HepG2 (cell line): ENCODE data around the gene CCDC196. TPM values are rescaled to one million over a fixed set of nuclear protein-coding genes. Genes with fewer than 3 reads are reported as not detected.
A peak's percentile ranks its signal among the peaks of the same experiment; 100 is the strongest.

Experiments
- DR1 ChIP-seq: sonication (generic); formaldehyde crosslinking; IDR thresholded peaks from 2 replicates; pipeline ENCODE4 v1.8.0; 2021; ENCODE audit warnings: mild to moderate bottlenecking, missing genetic modification reagents, inconsistent platforms
- JUN ChIP-seq: sonication (generic); formaldehyde crosslinking; IDR thresholded peaks from 2 replicates; pipeline ENCODE4 v1.4.0; 2020; ENCODE audit warnings: mild to moderate bottlenecking, missing genetic modification reagents
- MTA3 ChIP-seq: sonication (generic); formaldehyde crosslinking; IDR thresholded peaks from 2 replicates; pipeline ENCODE4 v1.4.0; 2020; ENCODE audit warnings: missing genetic modification reagents
- PHF5A ChIP-seq: IDR thresholded peaks from one replicate; pipeline ENCODE4 v1.6.1; 2018; ENCODE audit warnings: low read depth, missing genetic modification reagents; ENCODE audit not compliant: unreplicated experiment
- RFX1 ChIP-seq: fragments of 450-650 bp; IDR thresholded peaks from 2 replicates; pipeline ENCODE4 v1.6.1; 2017
- THYN1 ChIP-seq: sonication (generic); formaldehyde crosslinking; IDR thresholded peaks from 2 replicates; pipeline ENCODE4 v1.8.1; 2023; ENCODE audit warnings: low read depth, mild to moderate bottlenecking, moderate library complexity, missing genetic modification reagents, borderline replicate concordance
- ZFYVE20 ChIP-seq: sonication (generic); formaldehyde crosslinking; IDR thresholded peaks from 2 replicates; pipeline ENCODE4 v1.8.0; 2023; ENCODE audit warnings: low read depth, mild to moderate bottlenecking, moderate library complexity, missing genetic modification reagents, borderline replicate concordance
- ZNF333 ChIP-seq: sonication (generic); formaldehyde crosslinking; IDR thresholded peaks from 2 replicates; pipeline ENCODE4 v1.4.0; 2020; ENCODE audit warnings: mild to moderate bottlenecking, missing genetic modification reagents, borderline replicate concordance
- ZNF407 ChIP-seq: sonication (generic); formaldehyde crosslinking; IDR thresholded peaks from one replicate; pipeline ENCODE4 v1.5.1; 2020; ENCODE audit warnings: mild to moderate bottlenecking, missing genetic modification reagents; ENCODE audit errors: not compliant biosample characterization
- ZNF574 ChIP-seq: sonication (generic); formaldehyde crosslinking; IDR thresholded peaks from 2 replicates; pipeline ENCODE4 v1.4.0; 2020; ENCODE audit warnings: missing genetic modification reagents
- ZNF83 ChIP-seq: sonication (generic); formaldehyde crosslinking; IDR thresholded peaks from 2 replicates; pipeline ENCODE4 v1.4.0; 2020; ENCODE audit warnings: missing genetic modification reagents, mild to moderate bottlenecking, borderline replicate concordance
- polyA plus RNA-seq, 8 experiments: library from polyadenylated mRNA; depleted of rRNA in 3 of 8; stranded (reverse) in 7 of 8; unstranded in 1 of 8; fragments of >200 nt; fragmentation: Illumina TruSeq in 4 of 8; extraction: Trizol in 4 of 8; gene quantifications; 2 replicates each; pipeline versions ENCODE4 v1.2.1 to v1.2.3, GENCODE V29; 2011 to 2016; ENCODE audit warnings: low read depth in 4 of 8, missing spikeins in 1 of 8, mixed read lengths in 1 of 8; ENCODE audit not compliant: insufficient read depth in 1 of 8
- total RNA-seq, 5 experiments: library from RNA; depleted of rRNA; stranded (reverse); fragments of >200 nt; fragmentation: Illumina TruSeq; extraction: Trizol; gene quantifications; 2 replicates each; pipeline ENCODE4 v1.2.3, GENCODE V29; 2016; ENCODE audit warnings: low read depth in 1 of 5

CCDC196 gene
- total and polyA plus RNA-seq, 2 of the 13 experiments (the other 11 are each of a cell fraction or from before 2014, with no cell fraction given): not detected

- no peak for TF ChIP-seq JUN (CRISPR knock-in tag)
- no peak for TF ChIP-seq MTA3 (CRISPR knock-in tag)
- no peak for TF ChIP-seq ZNF83 (CRISPR knock-in tag)
- no peak for TF ChIP-seq ZFYVE20 (CRISPR knock-in tag)
- TF ChIP-seq RFX1: no peak
- TF ChIP-seq DR1 (CRISPR knock-in tag): no peak
- TF ChIP-seq ZNF407 (CRISPR knock-in tag): no peak
- TF ChIP-seq ZNF574: no peak
- no peak for TF ChIP-seq THYN1 (CRISPR knock-in tag)
- no peak for TF ChIP-seq PHF5A
- 0 out of 2 replicates have a peak, but pooled peaks have one; percentile 51 for TF ChIP-seq ZNF333
These were observed 22.9 kb downstream of the CCDC196 start (continued) for GRCh38 chr14:66508846-66509621.
